ENCODE results near the gene RABAC1.
A peak's percentile ranks its signal among the peaks of the same experiment; 100 is the strongest.

The RABAC1 gene

GRCh38 chr19:41965106-41965505 is 6.0 kb upstream of the RABAC1 start:
- DNase-seq (ENCODE audit: low read depth): no peak
- no peak overlapping the region for H3K4me3 ChIP-seq (ENCODE audit: control insufficient read depth, low read depth, low read length)
- TF ChIP-seq CTCF (IDR thresholded peaks at IDR 0.05; ENCODE audit: control insufficient read depth, insufficient read depth, low read depth, low read length, missing control alignments): no peak

GRCh38 chr19:41960973-41961372 is 1.9 kb upstream of the RABAC1 start:
- H3K4me3 ChIP-seq (ENCODE audit: control insufficient read depth, low read depth, low read length): no peak overlapping the region
- TF ChIP-seq CTCF (IDR thresholded peaks at IDR 0.05; ENCODE audit: control insufficient read depth, insufficient read depth, low read depth, low read length, missing control alignments): no peak
- no peak for DNase-seq (ENCODE audit: low read depth)

GRCh38 chr19:41958367-41959055 is 610 bp downstream of the RABAC1 start:
- no peak for DNase-seq (ENCODE audit: low read depth)
- TF ChIP-seq CTCF (IDR thresholded peaks at IDR 0.05; ENCODE audit: control insufficient read depth, insufficient read depth, low read depth, low read length, missing control alignments): no peak
- H3K4me3 ChIP-seq (ENCODE audit: control insufficient read depth, low read depth, low read length): peak overlapping the region; percentile 94

- TF ChIP-seq CTCF (IDR thresholded peaks at IDR 0.05; ENCODE audit: control insufficient read depth, insufficient read depth, low read depth, low read length, missing control alignments): peak; percentile 86
- DNase-seq (ENCODE audit: low read depth): peak; percentile 46
- peak overlapping the region; percentile 94 for H3K4me3 ChIP-seq (ENCODE audit: control insufficient read depth, low read depth, low read length)
These were observed 1.2 kb downstream of the RABAC1 start for GRCh38 chr19:41957838-41958366.

GRCh38 chr19:41957161-41957837 is 1.8 kb downstream of the RABAC1 start:
- H3K4me3 ChIP-seq (ENCODE audit: control insufficient read depth, low read depth, low read length): no peak overlapping the region; the same call in 1 of the 2 replicates
- no peak for DNase-seq (ENCODE audit: low read depth)
- TF ChIP-seq CTCF (IDR thresholded peaks at IDR 0.05; ENCODE audit: control insufficient read depth, insufficient read depth, low read depth, low read length, missing control alignments): no peak

GRCh38 chr19:41956621-41957020 is 2.5 kb downstream of the RABAC1 start:
- no peak for TF ChIP-seq CTCF (IDR thresholded peaks at IDR 0.05; ENCODE audit: control insufficient read depth, insufficient read depth, low read depth, low read length, missing control alignments)
- no peak for DNase-seq (ENCODE audit: low read depth)
- H3K4me3 ChIP-seq (ENCODE audit: control insufficient read depth, low read depth, low read length): no peak overlapping the region
